K562 (cell line): Measurements from ENCODE around the gene CPZ. TPM values are rescaled to one million over a fixed set of nuclear protein-coding genes. Genes with fewer than 3 reads are reported as not detected.

Experiments used
- ATAC-seq: fragments of 200-7000 bp; cut with Tn5 transposase; 3 replicates; pipeline ENCODE4 v1.9.1; 2020; ENCODE audit warnings: moderate library complexity
- BruUV-seq: library from RNA; stranded (reverse); fragments of 400-500 nt; replicated peaks from 2 replicates; lab custom pipeline; 2021; lab: Mats Ljungman, UMichigan
- CTCF ChIA-PET: fragments of 300-600 bp; formaldehyde crosslinking; extraction: SDS; loops from one replicate; lab custom pipeline; 2021; ENCODE audit warnings: low intra/inter-chr PET ratio; lab: Yijun Ruan, JAX
- POLR2A ChIA-PET: fragments of 300-600, 350-650 bp; sonication (Branson Sonifier 250); formaldehyde crosslinking; extraction: SDS; loops from one replicate; lab custom pipeline; 2021; ENCODE audit warnings: antibody characterized with exemption, inconsistent platforms; lab: Yijun Ruan, JAX
- DNase-seq, 4 experiments: peaks; one replicate each; pipeline versions ENCODE4 v3.0.0 to v3.0.0-alpha.2; 2011 to 2018; ENCODE audit warnings: low spot score in 3 of 4, mixed read lengths in 3 of 4; ENCODE audit errors: extremely low read depth in 1 of 4
- FAIRE-seq: peaks from 2 replicates; lab custom pipeline; 2011; peaks lifted over from hg19 to GRCh38; lab: Jason Lieb, UNC
- H2AFZ ChIP-seq: 2 replicates; pipeline ENCODE4 v1.6.0; 2011; ENCODE audit warnings: low read depth, low read length, control low read depth, inconsistent platforms
- H3K27ac ChIP-seq: fragments of 200-600 bp; 3 replicates; pipeline ENCODE4 v1.8.0; 2011; ENCODE audit warnings: low read depth, mild to moderate bottlenecking, control low read depth, inconsistent platforms, low read length, moderate library complexity, mixed read lengths; ENCODE audit errors: extremely low read depth
- H3K27me3 ChIP-seq, 2 experiments: fragments of 300-600 bp in 1 of 2; 2 replicates in 1 of 2; 3 replicates in 1 of 2; pipeline versions ENCODE4 v1.6.0 to v1.8.0; 2011; ENCODE audit warnings: inconsistent platforms in 2 of 2, low read length in 2 of 2, mild to moderate bottlenecking in 1 of 2, mixed read lengths in 1 of 2, moderate library complexity in 1 of 2; ENCODE audit not compliant: control insufficient read depth in 2 of 2, insufficient read depth in 2 of 2
- H3K36me3 ChIP-seq: fragments of 300-600 bp; 3 replicates; pipeline ENCODE4 v1.8.0; 2011; ENCODE audit warnings: mild to moderate bottlenecking, low read length, inconsistent platforms; ENCODE audit not compliant: control insufficient read depth, insufficient read depth
- H3K4me1 ChIP-seq, 2 experiments: fragments of 200-600 bp in 1 of 2; replicated peaks in 1 of 2; 2 replicates in 1 of 2; 3 replicates in 1 of 2; pipeline versions ENCODE4 v1.5.1 to v1.8.0; 2011; ENCODE audit warnings: inconsistent platforms in 2 of 2, low read length in 2 of 2, mild to moderate bottlenecking in 1 of 2, mixed read lengths in 1 of 2, moderate library complexity in 1 of 2; ENCODE audit not compliant: control insufficient read depth in 2 of 2, insufficient read depth in 2 of 2
- H3K4me2 ChIP-seq: 2 replicates; pipeline ENCODE4 v1.6.1; 2011; ENCODE audit warnings: low read length, control low read depth, inconsistent platforms, mixed read lengths; ENCODE audit not compliant: insufficient read depth
- H3K4me3 ChIP-seq: fragments of 200-600 bp; sonication (generic), shearing (Covaris generic); 2 replicates; pipeline ENCODE4 v1.5.1; 2016; ENCODE audit warnings: control low read depth, inconsistent platforms
- H3K79me2 ChIP-seq: fragments of 200-600 bp; 3 replicates; pipeline ENCODE4 v1.8.0; 2011; ENCODE audit warnings: low read length, inconsistent platforms; ENCODE audit not compliant: control insufficient read depth, insufficient read depth
- H3K9ac ChIP-seq, 2 experiments: 2 replicates each; pipeline versions ENCODE4 v1.6.0 to v1.6.1; 2011; ENCODE audit warnings: low read depth in 2 of 2, low read length in 2 of 2, control low read depth in 1 of 2, inconsistent platforms in 1 of 2, mild to moderate bottlenecking in 1 of 2, mixed read lengths in 1 of 2; ENCODE audit not compliant: insufficient read depth in 1 of 2
- H3K9me1 ChIP-seq: one replicate; pipeline ENCODE4 v1.6.0; 2011; ENCODE audit warnings: inconsistent platforms, mild to moderate bottlenecking, low read length, moderate library complexity; ENCODE audit not compliant: control insufficient read depth, insufficient read depth
- H3K9me3 ChIP-seq: replicated peaks from 2 replicates; pipeline ENCODE4 v1.5.1; 2011; ENCODE audit warnings: low read depth, low read length, inconsistent platforms; ENCODE audit not compliant: control insufficient read depth, insufficient read depth
- H4K20me1 ChIP-seq: replicated peaks from 2 replicates; pipeline ENCODE4 v1.6.1; 2011; ENCODE audit warnings: low read length, inconsistent platforms, mixed read lengths; ENCODE audit not compliant: control insufficient read depth, insufficient read depth
- COPS2 ChIP-seq: fragments of 450-650 bp; conservative IDR thresholded peaks from 2 replicates; pipeline ENCODE4 v1.6.1; 2016; ENCODE audit warnings: mild to moderate bottlenecking, moderate library complexity
- MYNN ChIP-seq, 2 experiments: sonication (generic); formaldehyde crosslinking in 1 of 2; IDR thresholded peaks; 2 replicates each; pipeline versions ENCODE4 v1.5.0 to v1.6.1; 2016 to 2020; ENCODE audit warnings: antibody characterized with exemption in 1 of 2, missing genetic modification reagents in 1 of 2
- NFYB ChIP-seq: IDR thresholded peaks from 2 replicates; pipeline ENCODE4 v1.6.1; 2011; ENCODE audit warnings: mild to moderate bottlenecking, moderate library complexity; ENCODE audit not compliant: insufficient read length; ENCODE audit errors: extremely low read depth
- TEAD2 ChIP-seq: fragments of 450-650 bp; IDR thresholded peaks from 2 replicates; pipeline ENCODE4 v1.6.1; 2016; ENCODE audit warnings: missing genetic modification characterization, control low read depth, missing compliant biosample characterization
- ZNF143 ChIP-seq: sonication (generic); formaldehyde crosslinking; IDR thresholded peaks from 2 replicates; pipeline ENCODE4 v1.9.0; 2022; ENCODE audit warnings: mild to moderate bottlenecking, missing genetic modification reagents
- ZNF24 ChIP-seq: fragments of 450-650 bp; IDR thresholded peaks from 2 replicates; pipeline ENCODE4 v1.6.1; 2016
- ZNF764 ChIP-seq: fragments of 250-450 bp; sonication (Bioruptor Pico); IDR thresholded peaks from 2 replicates; pipeline ENCODE4 v1.4.0; 2020; ENCODE audit warnings: low read depth, mild to moderate bottlenecking, moderate library complexity
- ZNF77 ChIP-seq: fragments of 250-450 bp; sonication (Bioruptor Pico); IDR thresholded peaks from 2 replicates; pipeline ENCODE4 v1.5.0; 2020
- WGBS: fragments of 100-300 bp; shearing (Covaris generic); methylation state at CpG from one replicate; pipeline ENCODE4 v1.1.6; 2016; ENCODE audit warnings: low coverage, mixed read lengths; ENCODE audit not compliant: insufficient coverage; ENCODE audit errors: missing lambda C conversion rate; 5-methylcytosine and 5-hydroxymethylcytosine counted together
- in situ Hi-C: fragments of 300-500 bp; cut with MboI; formaldehyde crosslinking; loops from 4 replicates; pipeline ENCODE4 v1.15.0; 2018; ENCODE audit warnings: inconsistent platforms, mixed read lengths
- intact Hi-C: fragments of 100-400 bp; cut with micrococcal nuclease; formaldehyde crosslinking; loops from 2 replicates; pipeline ENCODE4 v1.14.2; 2022
- polyA plus RNA-seq, 8 experiments: library from polyadenylated mRNA; depleted of rRNA in 4 of 8; stranded (reverse) in 5 of 8; unstranded in 3 of 8; fragments of >200 nt; fragmentation: Nextera tagmentation in 2 of 8; fragmentation: Illumina TruSeq in 1 of 8; extraction: Ambion mirVana in 2 of 8; extraction: Trizol in 1 of 8; gene quantifications; 2 replicates each; pipeline versions ENCODE4 v1.2.1 to v1.2.3, GENCODE V29; 2011 to 2014; ENCODE audit warnings: inconsistent platforms in 1 of 8, missing spikeins in 1 of 8
- total RNA-seq, 7 experiments: library from RNA; depleted of rRNA in 6 of 7; stranded (reverse); fragments of >200 nt in 6 of 7; fragmentation: Illumina TruSeq in 2 of 7; extraction: Trizol in 2 of 7; gene quantifications; 2 replicates each; pipeline versions ENCODE4 v1.2.1 to v1.2.3, GENCODE V29; 2011 to 2021; ENCODE audit warnings: low replicate concordance in 1 of 7
- TF ChIP-seq, protein P1 (sequence below): fragments of 250-450 bp; sonication (Bioruptor Pico); IDR thresholded peaks from 2 replicates; pipeline ENCODE4 v1.9.0; 2021; ENCODE audit warnings: mild to moderate bottlenecking, inconsistent platforms
- TF ChIP-seq, protein P2 (sequence below): fragments of 450-650 bp; formaldehyde crosslinking; IDR thresholded peaks from 2 replicates; pipeline ENCODE4 v1.4.0; 2020; ENCODE audit warnings: mild to moderate bottlenecking, moderate library complexity

The CPZ gene
- total and polyA plus RNA-seq, 9 of the 15 experiments (the other 6 are each of a cell fraction or from before 2014, with no cell fraction given): 0.06 to 2.2 (median 1.2) TPM; not detected in 1

DNA sequence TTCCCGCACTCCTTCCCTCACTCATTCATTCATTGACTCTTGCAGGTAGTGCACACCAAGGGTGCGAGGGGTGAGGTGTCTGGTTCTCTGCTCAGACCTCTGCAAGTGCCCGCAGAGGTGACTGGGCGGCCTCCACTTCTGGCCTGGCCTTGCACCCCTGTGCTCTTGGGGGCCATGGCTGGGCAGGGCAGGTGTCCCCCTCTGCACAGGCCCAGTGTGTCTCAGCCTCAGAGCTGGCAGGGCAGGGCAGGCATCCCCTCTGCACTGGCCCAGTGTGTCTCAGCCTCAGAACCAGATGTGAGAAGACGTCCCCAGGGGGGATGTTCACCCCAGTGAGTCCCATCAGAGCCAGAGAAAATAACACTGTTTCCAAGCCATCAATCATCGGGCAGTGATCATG is 16.8 kb downstream of the CPZ start:
- H3K79me2 ChIP-seq: no peaks in the 10 kb centered on the region
- H3K4me3 ChIP-seq: no peak overlapping the region
- CTCF ChIA-PET: no interaction called here
- no peaks in the 10 kb centered on the region for H3K9me3 ChIP-seq
- peaks cover 0 to 14% of the 10 kb centered on the region in 2 experiments; a peak in 2 of 5 replicates for H3K4me1 ChIP-seq
- FAIRE-seq (no peak), DNase-seq (no peak), ATAC-seq (no peak)
- intact Hi-C loops (loop anchor here (10.0 kb wide), 1 partner anchor 305 kb away; no protein-coding TSS in a partner anchor), in situ Hi-C loops (no loop called here)
- POLR2A ChIA-PET: interaction anchor here (0.6 kb wide), 1 partner anchor 558 kb away, joined by 3 read pairs; no protein-coding TSS in a partner anchor
- H4K20me1 ChIP-seq: no peaks in the 10 kb centered on the region
- no peak overlapping the region for H3K9ac ChIP-seq
- no peak overlapping the region for H2AFZ ChIP-seq
- H3K27me3 ChIP-seq: 0 out of 5 replicates have a peak, but pooled peaks cover 0 to 6% of the 10 kb centered on the region in 2 experiments
- no peak overlapping the region for H3K27ac ChIP-seq
- 33% methylated on average over 6 of the region's 6 CpGs for WGBS
- no peaks in the 10 kb centered on the region for H3K9me1 ChIP-seq
- no peak for TF ChIP-seq ZNF77 (CRISPR knock-in tag)
- TF ChIP-seq ZNF24: peak; percentile 75
- no peak for TF ChIP-seq ZNF143
- no peaks in the 10 kb centered on the region for H3K36me3 ChIP-seq
- BruUV-seq: no TSS peak
- no peak overlapping the region for H3K4me2 ChIP-seq

DNA sequence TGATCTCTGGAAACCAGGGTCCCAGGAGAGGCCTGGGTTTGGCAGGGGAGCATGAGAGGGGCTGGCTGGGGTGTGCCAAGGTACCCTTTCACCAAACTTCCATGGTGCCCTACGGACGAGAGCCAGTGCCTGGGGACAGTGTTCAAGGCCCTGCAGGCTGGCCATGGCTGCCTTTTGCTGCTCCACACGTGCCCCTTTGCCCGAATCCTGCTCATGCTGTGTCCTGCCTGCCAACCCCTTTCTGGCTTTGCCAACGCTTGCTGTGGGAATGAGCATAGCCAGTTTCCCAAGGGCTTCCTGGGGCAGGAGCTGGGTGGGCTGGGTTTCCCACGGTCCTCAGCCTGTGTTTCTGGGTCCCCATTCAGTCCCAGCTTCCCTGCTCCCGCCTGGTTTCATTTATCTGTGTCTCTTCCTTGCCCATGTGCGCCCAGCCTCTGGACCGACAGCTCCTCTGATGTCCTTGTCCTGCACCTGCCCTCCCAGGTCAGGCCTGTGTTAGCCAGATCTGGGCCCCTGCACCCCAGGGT is 17.3 kb downstream of the CPZ start:
- 10% methylated on average over 9 of the region's 9 CpGs for WGBS
- Histone ChIP-seq H3K79me2 (no peaks in the 10 kb centered on the region), H3K27ac (no peak overlapping the region), H3K9me1 (no peaks in the 10 kb centered on the region), H3K4me2 (no peak overlapping the region), H3K27me3 (peaks cover 0 to 6% of the 10 kb centered on the region in 2 experiments; a peak in 1 of 5 replicates), H3K9ac (no peak overlapping the region), H3K9me3 (no peaks in the 10 kb centered on the region), H3K36me3 (no peaks in the 10 kb centered on the region), H2AFZ (no peak overlapping the region), H3K4me1 (peaks cover 0 to 14% of the 10 kb centered on the region in 2 experiments; a peak in 2 of 5 replicates), H4K20me1 (no peaks in the 10 kb centered on the region), H3K4me3 (no peak overlapping the region)
- intact Hi-C loops: loop anchor here (10.0 kb wide), 1 partner anchor 305 kb away; no protein-coding TSS in a partner anchor
- BruUV-seq: no TSS peak
- no peak for FAIRE-seq
- no peak for DNase-seq
- ChIA-PET POLR2A (interaction anchor here (0.6 kb wide), 1 partner anchor 559 kb away, joined by 3 read pairs; no protein-coding TSS in a partner anchor), CTCF (no interaction called here)
- in situ Hi-C loops: no loop called here
- ATAC-seq: no peak
- TF ChIP-seq COPS2 (no peak), TEAD2 (no peak), NFYB (no peak), ZNF764 (no peak), MYNN (IDR thresholded peaks at IDR 0.05) (no peak), MYNN (CRISPR knock-in tag; IDR thresholded peaks at IDR 0.05) (no peak)
- TF ChIP-seq, protein P1, sequence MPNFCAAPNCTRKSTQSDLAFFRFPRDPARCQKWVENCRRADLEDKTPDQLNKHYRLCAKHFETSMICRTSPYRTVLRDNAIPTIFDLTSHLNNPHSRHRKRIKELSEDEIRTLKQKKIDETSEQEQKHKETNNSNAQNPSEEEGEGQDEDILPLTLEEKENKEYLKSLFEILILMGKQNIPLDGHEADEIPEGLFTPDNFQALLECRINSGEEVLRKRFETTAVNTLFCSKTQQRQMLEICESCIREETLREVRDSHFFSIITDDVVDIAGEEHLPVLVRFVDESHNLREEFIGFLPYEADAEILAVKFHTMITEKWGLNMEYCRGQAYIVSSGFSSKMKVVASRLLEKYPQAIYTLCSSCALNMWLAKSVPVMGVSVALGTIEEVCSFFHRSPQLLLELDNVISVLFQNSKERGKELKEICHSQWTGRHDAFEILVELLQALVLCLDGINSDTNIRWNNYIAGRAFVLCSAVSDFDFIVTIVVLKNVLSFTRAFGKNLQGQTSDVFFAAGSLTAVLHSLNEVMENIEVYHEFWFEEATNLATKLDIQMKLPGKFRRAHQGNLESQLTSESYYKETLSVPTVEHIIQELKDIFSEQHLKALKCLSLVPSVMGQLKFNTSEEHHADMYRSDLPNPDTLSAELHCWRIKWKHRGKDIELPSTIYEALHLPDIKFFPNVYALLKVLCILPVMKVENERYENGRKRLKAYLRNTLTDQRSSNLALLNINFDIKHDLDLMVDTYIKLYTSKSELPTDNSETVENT (CRISPR knock-in tag): no peak
- TF ChIP-seq, protein P2, sequence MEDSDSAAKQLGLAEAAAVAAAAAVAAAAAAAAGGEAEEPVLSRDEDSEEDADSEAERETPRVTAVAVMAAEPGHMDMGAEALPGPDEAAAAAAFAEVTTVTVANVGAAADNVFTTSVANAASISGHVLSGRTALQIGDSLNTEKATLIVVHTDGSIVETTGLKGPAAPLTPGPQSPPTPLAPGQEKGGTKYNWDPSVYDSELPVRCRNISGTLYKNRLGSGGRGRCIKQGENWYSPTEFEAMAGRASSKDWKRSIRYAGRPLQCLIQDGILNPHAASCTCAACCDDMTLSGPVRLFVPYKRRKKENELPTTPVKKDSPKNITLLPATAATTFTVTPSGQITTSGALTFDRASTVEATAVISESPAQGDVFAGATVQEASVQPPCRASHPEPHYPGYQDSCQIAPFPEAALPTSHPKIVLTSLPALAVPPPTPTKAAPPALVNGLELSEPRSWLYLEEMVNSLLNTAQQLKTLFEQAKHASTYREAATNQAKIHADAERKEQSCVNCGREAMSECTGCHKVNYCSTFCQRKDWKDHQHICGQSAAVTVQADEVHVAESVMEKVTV (CRISPR knock-in tag): no peak
